ENCODE measurements around the gene C14orf93. TPM values are rescaled to one million over a fixed set of nuclear protein-coding genes. Genes with fewer than 3 reads are reported as not detected.

The C14orf93 gene
- total and polyA plus RNA-seq, 9 of the 15 experiments (the other 6 are each of a cell fraction or from before 2014, with no cell fraction given): 2.2 to 22.4 (median 16.1) TPM

GRCh38 chr14:22986508-22987054, 23.4 kb downstream of the C14orf93 start (continued):
- TF ChIP-seq RCOR1 (IDR thresholded peaks at IDR 0.05; ENCODE audit: borderline replicate concordance in 1 of 2, low read depth in 2 of 2, low read length in 2 of 2): peak in 1 of 2 experiments; percentile 57; a peak in 1 of 4 replicates
- 0 out of 2 replicates have a peak, but pooled peaks have one; percentile 28 for TF ChIP-seq MTA3 (IDR thresholded peaks at IDR 0.05; ENCODE audit: borderline replicate concordance)
- TF ChIP-seq ZNF263 (CRISPR knock-in tag; IDR thresholded peaks at IDR 0.05; ENCODE audit: borderline replicate concordance): 0 out of 2 replicates have a peak, but pooled peaks have one; percentile 45
- TF ChIP-seq RB1 (IDR thresholded peaks at IDR 0.05; ENCODE audit: low read depth): peak; percentile 50; the same call in 1 of the 2 replicates
- no peak for TF ChIP-seq SNIP1 (IDR thresholded peaks at IDR 0.05; ENCODE audit: low read depth)
- no peak for TF ChIP-seq ATF3 (IDR thresholded peaks at IDR 0.05)
- TF ChIP-seq ATF3 (CRISPR knock-in tag; conservative IDR thresholded peaks at IDR 0.05): peak; percentile 61; the same call in 1 of the 2 replicates
- 0 out of 2 replicates have a peak, but pooled peaks have one; percentile 21 for TF ChIP-seq SOX6 (IDR thresholded peaks at IDR 0.05)
- TF ChIP-seq, protein P1, sequence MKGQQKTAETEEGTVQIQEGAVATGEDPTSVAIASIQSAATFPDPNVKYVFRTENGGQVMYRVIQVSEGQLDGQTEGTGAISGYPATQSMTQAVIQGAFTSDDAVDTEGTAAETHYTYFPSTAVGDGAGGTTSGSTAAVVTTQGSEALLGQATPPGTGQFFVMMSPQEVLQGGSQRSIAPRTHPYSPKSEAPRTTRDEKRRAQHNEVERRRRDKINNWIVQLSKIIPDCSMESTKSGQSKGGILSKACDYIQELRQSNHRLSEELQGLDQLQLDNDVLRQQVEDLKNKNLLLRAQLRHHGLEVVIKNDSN (CRISPR knock-in tag; IDR thresholded peaks at IDR 0.05): no peak
- TF ChIP-seq U2AF2 (optimal IDR thresholded peaks at IDR 0.05; ENCODE audit: low read depth, low read length): no peak
- TF ChIP-seq POLR3A (IDR thresholded peaks at IDR 0.05; ENCODE audit: borderline replicate concordance, extremely low read depth, insufficient read depth, insufficient read length): no peak
- 0 out of 2 replicates have a peak, but pooled peaks have one; percentile 41 for TF ChIP-seq CREM (IDR thresholded peaks at IDR 0.05; ENCODE audit: low read depth)
- TF ChIP-seq RAD51 (IDR thresholded peaks at IDR 0.05; ENCODE audit: borderline replicate concordance, low read depth): 0 out of 2 replicates have a peak, but pooled peaks have one; percentile 8
- no peak for TF ChIP-seq HBP1 (CRISPR knock-in tag; IDR thresholded peaks at IDR 0.05)
- peak; percentile 86 for TF ChIP-seq ARID2 (IDR thresholded peaks at IDR 0.05)
- peak; percentile 44; the same call in 1 of the 2 replicates for TF ChIP-seq JUND (IDR thresholded peaks at IDR 0.05; ENCODE audit: borderline replicate concordance, low read depth, low read length)
- no peak; the same call in 2 of the 3 replicates for TF ChIP-seq JUND (tag; IDR thresholded peaks at IDR 0.05; ENCODE audit: borderline replicate concordance, low read depth, low read length)
- peak; percentile 45; the same call in 1 of the 2 replicates for TF ChIP-seq XRCC5 (IDR thresholded peaks at IDR 0.05; ENCODE audit: low read depth, low read length)
- TF ChIP-seq FOXK2 (conservative IDR thresholded peaks at IDR 0.05 in 1 of 2, IDR thresholded peaks at IDR 0.05 in 1 of 2; ENCODE audit: low read depth in 2 of 2): 0 out of 4 replicates have a peak, but pooled peaks of 1 of the 2 experiments have one; percentile 34
- TF ChIP-seq DEAF1 (CRISPR knock-in tag; IDR thresholded peaks at IDR 0.05): peak; percentile 92
- no peak for TF ChIP-seq CREBBP (IDR thresholded peaks at IDR 0.05; ENCODE audit: low read depth, low read length)
- no peak for TF ChIP-seq SMAD2 (IDR thresholded peaks at IDR 0.05; ENCODE audit: low read depth, low read length)
